ENCODE measurements around the gene GET3. TPM values are rescaled to one million over a fixed set of nuclear protein-coding genes. Genes with fewer than 3 reads are reported as not detected.
"Not testable (repeated sequence)": the region's sequence is repeated elsewhere in the genome, so short reads cannot be mapped to it uniquely, and the experiment has no call there.

GET3 gene
- total RNA-seq, 1 donor from 2014 or later, result 107 TPM

DNA sequence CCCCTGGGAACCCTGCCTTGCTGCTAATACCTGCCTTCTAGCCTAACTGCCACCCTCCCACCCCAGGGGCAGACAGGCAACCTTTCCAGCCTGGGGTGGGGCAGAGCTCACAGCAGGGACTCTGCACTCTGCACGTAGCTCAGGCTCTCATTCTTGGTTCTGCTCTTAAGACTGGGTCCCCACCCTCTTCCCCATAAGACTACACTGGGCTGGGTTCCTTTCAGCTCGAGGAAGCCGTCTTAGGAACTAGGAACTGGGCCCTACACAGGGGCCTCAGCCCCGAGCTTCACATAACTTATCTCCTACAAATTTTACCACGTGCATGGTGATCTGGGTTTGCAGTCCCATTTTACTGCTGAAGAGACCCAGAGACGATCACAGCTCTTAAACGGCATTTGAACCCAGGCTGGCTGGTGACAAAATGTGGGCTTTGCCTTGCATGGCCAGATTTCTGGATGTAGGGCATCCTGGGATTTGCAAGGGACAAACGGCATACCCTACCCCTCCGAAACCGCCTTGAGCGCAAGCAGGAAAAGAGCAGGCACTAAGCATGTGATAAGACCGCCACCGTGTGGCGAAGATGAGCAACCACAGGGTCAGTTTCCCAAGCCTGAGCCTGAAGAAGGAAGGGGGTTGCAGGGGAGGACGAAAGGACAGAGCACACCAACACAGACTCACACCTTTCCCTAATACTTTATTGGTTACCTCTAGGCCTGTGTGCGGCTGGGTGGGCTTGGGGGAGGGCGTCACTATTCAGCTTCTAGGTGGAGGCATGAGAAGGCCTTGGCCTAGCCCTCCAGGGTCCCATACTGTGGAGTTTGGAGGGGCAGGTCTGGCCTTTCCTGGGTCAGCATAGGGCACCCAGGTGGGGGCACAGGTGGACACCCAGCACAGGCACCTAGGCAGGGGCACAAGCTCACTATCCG lies 59.1 kb downstream of the GET3 start:
- DNase-seq (ENCODE audit: low read depth) (peak; percentile 63), FAIRE-seq (no peak)
- peaks cover 21% of the 10 kb centered on the region for H3K36me3 ChIP-seq (ENCODE audit: control insufficient read depth, insufficient read depth, low read length)
- no peaks in the 10 kb centered on the region for H3K27me3 ChIP-seq (ENCODE audit: control insufficient read depth, insufficient read depth, low read length)
- H3K4me3 ChIP-seq (ENCODE audit: low read depth, low read length), result no peak overlapping the region
- TF ChIP-seq, protein P1, sequence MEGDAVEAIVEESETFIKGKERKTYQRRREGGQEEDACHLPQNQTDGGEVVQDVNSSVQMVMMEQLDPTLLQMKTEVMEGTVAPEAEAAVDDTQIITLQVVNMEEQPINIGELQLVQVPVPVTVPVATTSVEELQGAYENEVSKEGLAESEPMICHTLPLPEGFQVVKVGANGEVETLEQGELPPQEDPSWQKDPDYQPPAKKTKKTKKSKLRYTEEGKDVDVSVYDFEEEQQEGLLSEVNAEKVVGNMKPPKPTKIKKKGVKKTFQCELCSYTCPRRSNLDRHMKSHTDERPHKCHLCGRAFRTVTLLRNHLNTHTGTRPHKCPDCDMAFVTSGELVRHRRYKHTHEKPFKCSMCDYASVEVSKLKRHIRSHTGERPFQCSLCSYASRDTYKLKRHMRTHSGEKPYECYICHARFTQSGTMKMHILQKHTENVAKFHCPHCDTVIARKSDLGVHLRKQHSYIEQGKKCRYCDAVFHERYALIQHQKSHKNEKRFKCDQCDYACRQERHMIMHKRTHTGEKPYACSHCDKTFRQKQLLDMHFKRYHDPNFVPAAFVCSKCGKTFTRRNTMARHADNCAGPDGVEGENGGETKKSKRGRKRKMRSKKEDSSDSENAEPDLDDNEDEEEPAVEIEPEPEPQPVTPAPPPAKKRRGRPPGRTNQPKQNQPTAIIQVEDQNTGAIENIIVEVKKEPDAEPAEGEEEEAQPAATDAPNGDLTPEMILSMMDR (IDR thresholded peaks at IDR 0.05; ENCODE audit: insufficient read depth, low read length, severe bottlenecking), result peak; percentile 97

DNA sequence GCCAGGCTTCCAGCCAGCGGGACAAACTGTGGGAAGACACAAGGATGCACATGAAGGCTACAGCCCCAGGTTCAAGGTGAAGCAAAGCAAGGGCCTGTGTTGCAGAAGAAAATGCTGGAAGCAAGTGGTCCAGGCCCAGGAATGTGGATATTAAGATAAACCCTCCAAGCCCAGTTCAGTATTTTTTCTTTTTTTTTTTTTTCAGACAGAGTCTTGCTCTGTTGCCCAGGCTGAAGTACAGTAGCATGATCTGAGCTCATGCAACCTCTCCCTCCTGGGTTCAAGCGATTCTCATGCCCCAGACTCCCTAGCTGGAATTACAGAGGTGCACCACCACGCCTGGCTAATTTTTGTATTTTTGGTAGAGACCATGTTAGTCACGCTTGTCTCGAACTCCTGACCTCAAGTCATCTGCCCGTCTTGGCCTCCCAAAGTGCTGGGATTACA lies 59.9 kb downstream of the GET3 start:
- DNase-seq (ENCODE audit: low read depth), result no peak
- FAIRE-seq, result no peak
- Histone ChIP-seq H3K36me3 (ENCODE audit: control insufficient read depth, insufficient read depth, low read length) (peaks cover 15% of the 10 kb centered on the region), H3K27me3 (ENCODE audit: control insufficient read depth, insufficient read depth, low read length) (no peaks in the 10 kb centered on the region), H3K4me3 (ENCODE audit: low read depth, low read length) (no peak overlapping the region)
- TF ChIP-seq, protein P1 (IDR thresholded peaks at IDR 0.05; ENCODE audit: insufficient read depth, low read length, severe bottlenecking), result no peak

GRCh38 chr19:12797607-12798006 lies 60.3 kb downstream of the GET3 start:
- H3K4me3 ChIP-seq (ENCODE audit: low read depth, low read length); H3K27me3 ChIP-seq (ENCODE audit: control insufficient read depth, insufficient read depth, low read length); DNase-seq (ENCODE audit: low read depth); FAIRE-seq: not testable (repeated sequence)
- H3K36me3 ChIP-seq (ENCODE audit: control insufficient read depth, insufficient read depth, low read length), result peaks cover 12% of the 10 kb centered on the region

Other genes starting within 250 kb of the GET3 start
- 7.4 and 9.0 TPM in 2 replicates for gene ZNF564, start 186.0 kb upstream of the GET3 start, total RNA-seq
- gene ZNF490, start 126.7 kb upstream of the GET3 start, total RNA-seq, result 5.8 and 7.9 TPM in 2 replicates
- 11.1 and 11.8 TPM in 2 replicates for gene ZNF791, start 126.6 kb upstream of the GET3 start, total RNA-seq
- gene MAN2B1, start 70.8 kb upstream of the GET3 start, total RNA-seq, result 29.8 and 32.1 TPM in 2 replicates
- 13.8 and 21.1 TPM in 2 replicates for gene WDR83, start 70.7 kb upstream of the GET3 start, total RNA-seq
- 47.4 and 94.5 TPM in 2 replicates for gene DHPS, start 55.6 kb upstream of the GET3 start, total RNA-seq
- gene GNG14, start 49.5 kb upstream of the GET3 start, total RNA-seq, result not detected in 2 replicates
- 5.4 and 6.1 TPM in 2 replicates for gene FBXW9, start 40.9 kb upstream of the GET3 start, total RNA-seq
- gene TNPO2, start 13.6 kb upstream of the GET3 start, total RNA-seq, result 16.8 and 28.0 TPM in 2 replicates
- 177 and 201 TPM in 2 replicates for gene TRIR, start 2.8 kb upstream of the GET3 start, total RNA-seq
- gene BEST2, start 14.3 kb downstream of the GET3 start, total RNA-seq, result not detected in 2 replicates
- gene HOOK2, start 38.1 kb downstream of the GET3 start, total RNA-seq, result 52.5 and 58.7 TPM in 2 replicates
- gene JUNB, start 54.0 kb downstream of the GET3 start, total RNA-seq, result 158 and 179 TPM in 2 replicates
- 148 and 157 TPM in 2 replicates for gene PRDX2, start 64.3 kb downstream of the GET3 start, total RNA-seq
- not detected in 2 replicates for gene THSD8, start 64.6 kb downstream of the GET3 start, total RNA-seq
- 11.1 and 12.9 TPM in 2 replicates for gene RNASEH2A, start 69.1 kb downstream of the GET3 start, total RNA-seq
- not detected in 2 replicates for gene RTBDN, start 97.1 kb downstream of the GET3 start, total RNA-seq
- gene MAST1, start 101.0 kb downstream of the GET3 start, total RNA-seq, result 0.26 and 0.38 TPM in 2 replicates
- 27.9 and 35.2 TPM in 2 replicates for gene DNASE2, start 144.0 kb downstream of the GET3 start, total RNA-seq
- gene KLF1, start 149.7 kb downstream of the GET3 start, total RNA-seq, result not detected in 2 replicates
- gene GCDH, start 153.7 kb downstream of the GET3 start, total RNA-seq, result 17.9 and 38.2 TPM in 2 replicates
- gene SYCE2, start 181.8 kb downstream of the GET3 start, total RNA-seq, result not detected in 2 replicates
- 53.6 and 55.5 TPM in 2 replicates for gene FARSA, start 196.2 kb downstream of the GET3 start, total RNA-seq
- gene CALR, start 201.1 kb downstream of the GET3 start, total RNA-seq, result 1,002 and 1,570 TPM in 2 replicates
- gene RAD23A, start 208.4 kb downstream of the GET3 start, total RNA-seq, result 91.1 and 120 TPM in 2 replicates
- 27.1 and 36.0 TPM in 2 replicates for gene GADD45GIP1, start 219.7 kb downstream of the GET3 start, total RNA-seq
- not detected in 2 replicates for gene DAND5, start 232.1 kb downstream of the GET3 start, total RNA-seq

Measured in bronchial epithelial cell (primary cell).